HL-60 (cell line): ENCODE data around the gene TENM4.

Source experiments
- DNase-seq, 2 experiments: peaks; one replicate each; pipeline ENCODE4 v3.0.0-alpha.2; 2010 to 2020; ENCODE audit warnings: low read depth in 1 of 2, low spot score in 1 of 2
- H3K27ac ChIP-seq: fragments of 250-450 bp; sonication (Bioruptor Pico); replicated peaks from 2 replicates; pipeline ENCODE4 v1.5.1; 2020; ENCODE audit warnings: mild to moderate bottlenecking, moderate library complexity
- H3K27me3 ChIP-seq: fragments of 250-450 bp; sonication (Bioruptor Pico); 2 replicates; pipeline ENCODE4 v1.5.1; 2021; ENCODE audit warnings: mild to moderate bottlenecking, moderate library complexity; ENCODE audit not compliant: insufficient read depth, poor library complexity, severe bottlenecking
- H3K4me3 ChIP-seq: replicated peaks from 2 replicates; pipeline ENCODE4 v1.5.1; 2011; ENCODE audit warnings: mild to moderate bottlenecking, control low read depth, low read length; ENCODE audit not compliant: insufficient read depth
- CTCF ChIP-seq: IDR thresholded peaks from one replicate; pipeline ENCODE4 v1.5.1; 2011; ENCODE audit warnings: low read length, control low read depth, inconsistent platforms; ENCODE audit not compliant: insufficient read depth
- GABPA ChIP-seq: IDR thresholded peaks from 2 replicates; pipeline ENCODE4 v1.6.1; 2012; ENCODE audit warnings: low read depth
- POLR2AphosphoS5 ChIP-seq: IDR thresholded peaks from 2 replicates; pipeline ENCODE4 v1.6.1; 2012; ENCODE audit warnings: low read depth
- REST ChIP-seq: IDR thresholded peaks from 2 replicates; pipeline ENCODE4 v1.6.1; 2012; ENCODE audit warnings: low read depth; ENCODE audit not compliant: insufficient replicate concordance
- SPI1 ChIP-seq: IDR thresholded peaks from 2 replicates; pipeline ENCODE4 v1.6.1; 2012; ENCODE audit warnings: low read depth, mild to moderate bottlenecking, borderline replicate concordance

TENM4 gene

GRCh38 chr11:79363861-79364378 is 76.9 kb downstream of the TENM4 start:
- Histone ChIP-seq H3K27ac (no peak overlapping the region), H3K27me3 (no peaks in the 10 kb centered on the region), H3K4me3 (no peak overlapping the region)
- no peak for TF ChIP-seq REST
- TF ChIP-seq GABPA: no peak
- TF ChIP-seq POLR2AphosphoS5: no peak
- no peak for TF ChIP-seq SPI1
- TF ChIP-seq CTCF: no peak
- DNase-seq: no peak

GRCh38 chr11:79363256-79363655 is 77.6 kb downstream of the TENM4 start:
- no peak for DNase-seq
- TF ChIP-seq REST: no peak
- no peak for TF ChIP-seq CTCF
- TF ChIP-seq POLR2AphosphoS5: no peak
- TF ChIP-seq SPI1: no peak
- no peak for TF ChIP-seq GABPA
- H3K4me3 ChIP-seq: no peak overlapping the region
- no peaks in the 10 kb centered on the region for H3K27me3 ChIP-seq
- no peak overlapping the region for H3K27ac ChIP-seq

- TF ChIP-seq SPI1: no peak
- no peaks in the 10 kb centered on the region for H3K27me3 ChIP-seq
- no peak for DNase-seq
- no peak overlapping the region for H3K4me3 ChIP-seq
- H3K27ac ChIP-seq: no peak overlapping the region
These were observed 78.0 kb downstream of the TENM4 start for GRCh38 chr11:79362821-79363220.

- H3K27me3 ChIP-seq: no peaks in the 10 kb centered on the region
- H3K4me3 ChIP-seq: no peak overlapping the region
- TF ChIP-seq GABPA (no peak), REST (no peak), SPI1 (no peak), POLR2AphosphoS5 (no peak), CTCF (no peak)
- no peak overlapping the region for H3K27ac ChIP-seq
- DNase-seq: no peak
These were observed 78.5 kb downstream of the TENM4 start for GRCh38 chr11:79362206-79362757.
